H1 (cell line): Measurements from ENCODE around the gene SEC14L5.

Experiments used
- BACH1 ChIP-seq: IDR thresholded peaks from 2 replicates; pipeline ENCODE4 v1.6.1; 2012; ENCODE audit warnings: low read length, improper control_type of control experiment
- CEBPB ChIP-seq: IDR thresholded peaks from 2 replicates; pipeline ENCODE4 v1.6.1; 2012; ENCODE audit warnings: low read depth, low read length
- EP300 ChIP-seq, 2 experiments: IDR thresholded peaks; 1 replicate in 1 of 2; 2 replicates in 1 of 2; pipeline ENCODE4 v1.6.1; 2011 to 2012; ENCODE audit warnings: low read depth in 2 of 2, low read length in 2 of 2, mild to moderate bottlenecking in 2 of 2, borderline replicate concordance in 1 of 2, inconsistent platforms in 1 of 2, moderate library complexity in 1 of 2
- POLR2A ChIP-seq, 2 experiments: IDR thresholded peaks; 1 replicate in 1 of 2; 2 replicates in 1 of 2; pipeline ENCODE4 v1.6.1; 2011; ENCODE audit warnings: low read depth in 2 of 2, low read length in 2 of 2, mild to moderate bottlenecking in 2 of 2; ENCODE audit errors: control extremely low read depth in 1 of 2
- SAP30 ChIP-seq: fragments of 300-600 bp; sonication (generic); IDR thresholded peaks from 2 replicates; pipeline ENCODE4 v1.7.1; 2012; ENCODE audit warnings: low read length, moderate library complexity, mild to moderate bottlenecking, inconsistent platforms; ENCODE audit not compliant: insufficient read depth, insufficient replicate concordance

GRCh38 chr16:4936991-4937781, 20.9 kb upstream of the SEC14L5 start, which contains the start of gene PPL:
- no peak for TF ChIP-seq CEBPB
- peak in 1 of 2 experiments; percentile 2; a peak in 1 of 3 replicates for TF ChIP-seq EP300 (IDR thresholded peaks at IDR 0.05; ENCODE audit: borderline replicate concordance in 1 of 2, low read depth in 2 of 2, low read length in 2 of 2)
- TF ChIP-seq POLR2A (IDR thresholded peaks at IDR 0.05; ENCODE audit: control extremely low read depth in 1 of 2, low read depth in 2 of 2, low read length in 2 of 2) = no peak
- TF ChIP-seq BACH1 = no peak
- TF ChIP-seq SAP30 = no peak
